CD4-positive, CD25-positive, alpha-beta regulatory T cell (primary cell): ENCODE results near the gene MC1R. TPM values are rescaled to one million over a fixed set of nuclear protein-coding genes. Genes with fewer than 3 reads are reported as not detected.

Experiments used
- polyA plus RNA-seq, 4 donors: library from polyadenylated mRNA; unstranded; fragments of 300-500 nt; fragmentation: Illumina TruSeq; gene quantifications; one replicate each; pipeline ENCODE4 v1.2.3, GENCODE V29; 2021
- total RNA-seq: library from RNA; stranded (reverse); gene quantifications from one replicate; pipeline ENCODE4 v1.2.3, GENCODE V29; 2022

Gene MC1R
- total and polyA plus RNA-seq, 5 donors from 2014 or later, result 0.08 to 14.9 (median 0.28) TPM; not detected in 1

Other genes with a start within 250 kb of the MC1R start
- gene CDK10, start 232.2 kb upstream of the MC1R start, total RNA-seq, result 97.5 TPM
- gene CDK10, start 232.2 kb upstream of the MC1R start, polyA plus RNA-seq, result 10 to 100 TPM; 20.5 to 28.0 (median 22.8) TPM
- 15.6 TPM for gene SPATA2L, start 217.2 kb upstream of the MC1R start, total RNA-seq
- 1 to 10 TPM; 5.6 to 8.8 (median 8.1) TPM for gene SPATA2L, start 217.2 kb upstream of the MC1R start, polyA plus RNA-seq
- gene VPS9D1, start 198.0 kb upstream of the MC1R start, total RNA-seq, result 22.0 TPM
- gene VPS9D1, start 198.0 kb upstream of the MC1R start, polyA plus RNA-seq, result under 1 TPM; 0.13 to 0.41 (median 0.34) TPM
- gene ZNF276, start 197.3 kb upstream of the MC1R start, total RNA-seq, result 108 TPM
- 10 to 100 TPM; 15.5 to 20.9 (median 19.7) TPM for gene ZNF276, start 197.3 kb upstream of the MC1R start, polyA plus RNA-seq
- 25.4 TPM for gene FANCA, start 102.2 kb upstream of the MC1R start, total RNA-seq
- 10 to 100 TPM in 3 of 4 donors, 1 to 10 TPM in 1; 8.9 to 14.7 (median 12.9) TPM for gene FANCA, start 102.2 kb upstream of the MC1R start, polyA plus RNA-seq
- gene SPIRE2, start 90.4 kb upstream of the MC1R start, total RNA-seq, result 0.35 TPM
- not detected for gene SPIRE2, start 90.4 kb upstream of the MC1R start, polyA plus RNA-seq
- gene TCF25, start 45.3 kb upstream of the MC1R start, total RNA-seq, result 431 TPM
- gene TCF25, start 45.3 kb upstream of the MC1R start, polyA plus RNA-seq, result 10 to 100 TPM; 75.2 to 99.3 (median 78.3) TPM
- gene TUBB3, start 4.5 kb downstream of the MC1R start, total RNA-seq, result 1.8 TPM
- gene TUBB3, start 4.5 kb downstream of the MC1R start, polyA plus RNA-seq, result under 1 TPM in 1 of 4 donors, not detected in 3; 0.22 TPM
- gene DEF8, start 29.9 kb downstream of the MC1R start, total RNA-seq, result 28.9 TPM
- gene DEF8, start 29.9 kb downstream of the MC1R start, polyA plus RNA-seq, result 10 to 100 TPM; 22.7 to 51.6 (median 28.2) TPM
- 1.1 TPM for gene DBNDD1, start 100.6 kb downstream of the MC1R start, total RNA-seq
- gene DBNDD1, start 100.6 kb downstream of the MC1R start, polyA plus RNA-seq, result 1 to 10 TPM; 2.0 to 7.8 (median 4.7) TPM
- not detected for gene PRDM7, start 158.5 kb downstream of the MC1R start, total RNA-seq
- not detected for gene PRDM7, start 158.5 kb downstream of the MC1R start, polyA plus RNA-seq